GM23338 (cell line): ENCODE results near the gene GOLGA6C. TPM values are rescaled to one million over a fixed set of nuclear protein-coding genes. Genes with fewer than 3 reads are reported as not detected.
"Not testable (repeated sequence)": the region's sequence is repeated elsewhere in the genome, so short reads cannot be mapped to it uniquely, and the experiment has no call there.

Experiments used
- ATAC-seq: fragments of 200-7000 bp; cut with Tn5 transposase; 3 replicates; pipeline ENCODE4 v1.9.1; 2020
- DNase-seq: peaks from one replicate; pipeline ENCODE4 v3.0.0-alpha.2; 2015; ENCODE audit warnings: low spot score
- H2AFZ ChIP-seq: fragments of 200-600 bp; sonication (generic); 2 replicates; pipeline ENCODE4 v1.8.0; 2016; ENCODE audit warnings: antibody characterized with exemption, mild to moderate bottlenecking, moderate library complexity
- H3F3A ChIP-seq: fragments of 200-600 bp; sonication (generic); replicated peaks from 2 replicates; pipeline ENCODE4 v1.8.0; 2017; ENCODE audit warnings: antibody characterized with exemption, mixed run types, low read depth
- H3K27ac ChIP-seq: fragments of 200-600 bp; sonication (generic); 2 replicates; pipeline ENCODE4 v1.6.1; 2016; ENCODE audit warnings: low read depth
- H3K27me3 ChIP-seq: fragments of 200-600 bp; sonication (generic); 2 replicates; pipeline ENCODE4 v1.8.0; 2016; ENCODE audit warnings: mild to moderate bottlenecking, mixed run types, moderate library complexity; ENCODE audit not compliant: insufficient read depth
- H3K36me3 ChIP-seq: fragments of 200-600 bp; sonication (generic); 2 replicates; pipeline ENCODE4 v1.8.0; 2016; ENCODE audit warnings: mild to moderate bottlenecking; ENCODE audit not compliant: insufficient read depth
- H3K4me1 ChIP-seq: fragments of 200-600 bp; sonication (generic); 2 replicates; pipeline ENCODE4 v1.8.0; 2016; ENCODE audit warnings: mild to moderate bottlenecking, moderate library complexity; ENCODE audit not compliant: insufficient read depth
- H3K4me2 ChIP-seq: fragments of 200-600 bp; sonication (generic); 2 replicates; pipeline ENCODE4 v1.7.1; 2017; ENCODE audit warnings: mixed run types
- H3K4me3 ChIP-seq: fragments of 200-600 bp; sonication (generic); 2 replicates; pipeline ENCODE4 v1.6.1; 2016; ENCODE audit warnings: mixed run types
- H3K79me2 ChIP-seq: fragments of 200-600 bp; sonication (generic); replicated peaks from 2 replicates; pipeline ENCODE4 v1.8.0; 2017; ENCODE audit warnings: mild to moderate bottlenecking; ENCODE audit not compliant: insufficient read depth
- H3K9me2 ChIP-seq: fragments of 200-600 bp; sonication (generic); 2 replicates; pipeline ENCODE4 v1.8.0; 2017; ENCODE audit not compliant: insufficient read depth
- H4K20me1 ChIP-seq: fragments of 200-600 bp; sonication (generic); replicated peaks from 2 replicates; pipeline ENCODE4 v1.8.0; 2017; ENCODE audit warnings: mild to moderate bottlenecking; ENCODE audit not compliant: insufficient read depth
- H3K27ac Mint-ChIP-seq: 2 replicates; pipeline ENCODE4 v1.8.0; 2020; ENCODE audit warnings: inconsistent platforms, mild to moderate bottlenecking, moderate library complexity, mixed read lengths
- H3K27me3 Mint-ChIP-seq: 3 replicates; pipeline ENCODE4 v1.8.0; 2022; ENCODE audit warnings: low read depth, mild to moderate bottlenecking, moderate library complexity, mixed read lengths, inconsistent platforms; ENCODE audit not compliant: insufficient read depth, poor library complexity
- H3K36me3 Mint-ChIP-seq: 3 replicates; pipeline ENCODE4 v1.8.0; 2021; ENCODE audit warnings: low read depth, mild to moderate bottlenecking, inconsistent platforms, moderate library complexity, mixed read lengths
- H3K4me1 Mint-ChIP-seq: 3 replicates; pipeline ENCODE4 v1.8.0; 2020; ENCODE audit warnings: mild to moderate bottlenecking, inconsistent platforms, mixed read lengths
- H3K4me3 Mint-ChIP-seq: 3 replicates; pipeline ENCODE4 v1.8.0; 2021; ENCODE audit warnings: moderate library complexity, mild to moderate bottlenecking, inconsistent platforms, mixed read lengths
- H3K9me3 Mint-ChIP-seq: 3 replicates; pipeline ENCODE4 v1.8.0; 2020; ENCODE audit warnings: moderate library complexity, mild to moderate bottlenecking, inconsistent platforms, mixed read lengths
- CTCF ChIP-seq, 2 experiments: fragments of 200-600 bp in 1 of 2; sonication (generic) in 1 of 2; conservative IDR thresholded peaks; 2 replicates each; pipeline versions ENCODE4 v1.5.1 to v1.6.1; 2016 to 2017; ENCODE audit warnings: antibody characterized with exemption in 2 of 2, low read depth in 2 of 2, mild to moderate bottlenecking in 2 of 2, moderate library complexity in 1 of 2
- polyA plus RNA-seq: library from polyadenylated mRNA; unstranded; fragments of >200 nt; fragmentation: Nextera tagmentation; extraction: Ambion mirVana; gene quantifications from 2 replicates; pipeline ENCODE4 v1.2.1, GENCODE V29; 2016
- total RNA-seq: library from RNA; depleted of rRNA; stranded (reverse); fragments of >200 nt; shearing (Covaris generic); gene quantifications from 2 replicates; pipeline ENCODE4 v1.2.3, GENCODE V29; 2014

Gene GOLGA6C
- total and polyA plus RNA-seq, 2 experiments from 2014 or later: 0.34 to 1.3 TPM

- H2AFZ ChIP-seq, H4K20me1 ChIP-seq, DNase-seq, H3K4me2 ChIP-seq, H3K9me2 ChIP-seq, H3K27me3 ChIP-seq, H3K27me3 Mint-ChIP-seq, H3K79me2 ChIP-seq, ATAC-seq, H3F3A ChIP-seq, H3K4me3 Mint-ChIP-seq, H3K36me3 Mint-ChIP-seq, H3K36me3 ChIP-seq, H3K27ac ChIP-seq, H3K9me3 Mint-ChIP-seq, H3K4me3 ChIP-seq: not testable (repeated sequence)
- 0 out of 2 replicates have a peak overlapping the region, but pooled peaks have one; percentile 8 for H3K27ac Mint-ChIP-seq
- H3K4me1 Mint-ChIP-seq: peaks cover 40% of the 10 kb centered on the region
- H3K4me1 ChIP-seq: peaks cover 29% of the 10 kb centered on the region
Measured at GRCh38 chr15:75251343-75251742, 6.8 kb upstream of the GOLGA6C start.

- H2AFZ ChIP-seq, H3K36me3 Mint-ChIP-seq, H4K20me1 ChIP-seq, H3K27ac ChIP-seq, H3K4me2 ChIP-seq, H3K9me3 Mint-ChIP-seq, H3K4me3 ChIP-seq, H3K4me3 Mint-ChIP-seq, H3K9me2 ChIP-seq, H3F3A ChIP-seq, H3K27me3 Mint-ChIP-seq, H3K36me3 ChIP-seq, H3K79me2 ChIP-seq, H3K27me3 ChIP-seq: not testable (repeated sequence)
- peaks cover 40% of the 10 kb centered on the region for H3K4me1 Mint-ChIP-seq
- peaks cover 29% of the 10 kb centered on the region for H3K4me1 ChIP-seq
- ATAC-seq (peak; percentile 66), DNase-seq (peak; percentile 12)
- peak; percentile 36 to 55 for TF ChIP-seq CTCF (conservative IDR thresholded peaks at IDR 0.05; ENCODE audit: low read depth in 2 of 2)
- H3K27ac Mint-ChIP-seq: peak overlapping the region; percentile 86; the same call in 1 of the 2 replicates
Measured at GRCh38 chr15:75252285-75252684, 5.8 kb upstream of the GOLGA6C start.

GRCh38 chr15:75258620-75259343 is 648 bp downstream of the GOLGA6C start:
- H3K27ac ChIP-seq, H3K4me1 ChIP-seq, H3K4me3 ChIP-seq, H3K27ac Mint-ChIP-seq, H3K4me2 ChIP-seq, H3K9me3 Mint-ChIP-seq, H3K9me2 ChIP-seq, DNase-seq, H3K27me3 ChIP-seq, H3K36me3 ChIP-seq, H3K4me1 Mint-ChIP-seq, ATAC-seq, H3K36me3 Mint-ChIP-seq, H2AFZ ChIP-seq, H3F3A ChIP-seq, H3K79me2 ChIP-seq, H3K4me3 Mint-ChIP-seq, H4K20me1 ChIP-seq, H3K27me3 Mint-ChIP-seq: not testable (repeated sequence)

- not testable (repeated sequence) for ATAC-seq, H3K36me3 ChIP-seq, DNase-seq, H3K4me3 ChIP-seq, H3K9me2 ChIP-seq, H2AFZ ChIP-seq, H3K27me3 Mint-ChIP-seq, H3K36me3 Mint-ChIP-seq, H3K27ac ChIP-seq, H3K4me1 ChIP-seq, H3K79me2 ChIP-seq, H3K9me3 Mint-ChIP-seq, H3K27me3 ChIP-seq, H3K4me1 Mint-ChIP-seq, H3K4me3 Mint-ChIP-seq, H4K20me1 ChIP-seq, H3F3A ChIP-seq, H3K27ac Mint-ChIP-seq, H3K4me2 ChIP-seq
Measured at GRCh38 chr15:75259873-75260272, 1.7 kb downstream of the GOLGA6C start.

- H3K9me2 ChIP-seq, H3K4me1 ChIP-seq, H3K4me3 Mint-ChIP-seq, H3F3A ChIP-seq, H2AFZ ChIP-seq, H3K27ac Mint-ChIP-seq, H3K36me3 Mint-ChIP-seq, H3K36me3 ChIP-seq, H4K20me1 ChIP-seq, H3K4me1 Mint-ChIP-seq, DNase-seq, H3K79me2 ChIP-seq, H3K9me3 Mint-ChIP-seq, H3K27me3 Mint-ChIP-seq, H3K27ac ChIP-seq, H3K4me2 ChIP-seq, H3K4me3 ChIP-seq, H3K27me3 ChIP-seq: not testable (repeated sequence)
- ATAC-seq: peak; percentile 53
Measured at GRCh38 chr15:75273751-75274359, 15.7 kb downstream of the GOLGA6C start.
